Measurements from ENCODE around the gene MED12L. TPM values are rescaled to one million over a fixed set of nuclear protein-coding genes. Genes with fewer than 3 reads are reported as not detected.
"Not testable (repeated sequence)": the region's sequence is repeated elsewhere in the genome, so short reads cannot be mapped to it uniquely, and the experiment has no call there.

Gene MED12L
- 0.05 and 0.29 TPM in 2 replicates for total RNA-seq

GRCh38 chr3:151085227-151085888 is at the start of gene MED12L:
Gene MED12L, plus strand, starts transcription at chr3:151085664. Its CDS starts 1,263 bp downstream, at chr3:151086927.
- DNase-seq (ENCODE audit: extremely low read depth, low read depth, low spot score) = no peak

DNA sequence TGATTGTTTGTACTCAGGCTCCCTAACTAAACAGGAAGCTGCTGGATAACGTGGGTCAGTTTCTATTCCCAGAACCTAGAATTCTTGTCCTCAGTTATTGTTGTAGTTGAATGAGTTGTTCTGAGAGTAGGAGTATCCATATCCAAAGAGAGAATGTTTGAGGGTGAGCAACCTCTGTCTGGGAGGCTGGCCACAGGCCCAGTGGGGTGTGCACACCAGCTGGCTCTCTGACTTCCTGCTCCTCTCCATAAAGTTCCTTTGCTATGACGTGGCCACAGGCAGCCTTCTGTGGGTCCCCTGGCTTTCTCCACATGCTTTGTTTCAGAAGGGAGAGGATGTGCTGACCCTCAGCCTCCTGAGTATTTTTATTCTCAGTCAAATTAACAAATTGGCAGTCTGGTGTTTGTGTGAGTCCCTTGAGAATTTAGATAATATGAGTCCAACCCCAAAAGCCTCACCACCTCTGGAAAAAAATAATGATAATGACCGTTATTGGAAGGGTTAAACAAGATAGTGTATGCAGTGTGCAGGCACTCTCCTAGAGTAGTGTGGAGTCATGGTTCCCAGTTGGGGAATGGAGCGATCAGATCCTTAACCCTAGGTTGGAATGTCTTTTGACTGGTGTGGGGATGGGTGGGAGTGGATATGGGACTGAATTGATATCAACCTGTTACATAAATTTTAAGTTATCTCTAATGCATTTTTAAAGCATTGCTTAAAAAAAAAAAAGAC is 47.6 kb upstream of the MED12L start:
- peak; percentile 23 for DNase-seq (ENCODE audit: extremely low read depth, low read depth, low spot score)

DNA sequence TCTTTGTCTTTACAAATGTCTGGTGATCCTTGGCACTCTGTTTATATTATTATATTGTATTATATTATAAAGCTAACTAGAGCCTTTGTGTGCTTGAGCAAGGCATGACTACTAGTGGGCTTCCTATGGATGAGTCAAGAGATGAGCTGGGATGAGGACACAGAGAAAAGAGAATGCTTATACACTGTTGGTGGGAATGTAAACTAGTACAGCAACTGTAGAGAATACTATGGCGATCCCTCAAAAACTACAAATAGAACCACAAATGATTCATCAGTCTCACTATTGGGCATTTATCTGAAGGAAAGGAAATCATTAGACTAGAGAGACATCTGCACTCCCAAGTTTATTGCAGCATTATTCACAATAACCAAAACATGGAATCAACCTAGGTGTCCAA is 40.8 kb upstream of the MED12L start:
- no peak for DNase-seq (ENCODE audit: extremely low read depth, low read depth, low spot score)

DNA sequence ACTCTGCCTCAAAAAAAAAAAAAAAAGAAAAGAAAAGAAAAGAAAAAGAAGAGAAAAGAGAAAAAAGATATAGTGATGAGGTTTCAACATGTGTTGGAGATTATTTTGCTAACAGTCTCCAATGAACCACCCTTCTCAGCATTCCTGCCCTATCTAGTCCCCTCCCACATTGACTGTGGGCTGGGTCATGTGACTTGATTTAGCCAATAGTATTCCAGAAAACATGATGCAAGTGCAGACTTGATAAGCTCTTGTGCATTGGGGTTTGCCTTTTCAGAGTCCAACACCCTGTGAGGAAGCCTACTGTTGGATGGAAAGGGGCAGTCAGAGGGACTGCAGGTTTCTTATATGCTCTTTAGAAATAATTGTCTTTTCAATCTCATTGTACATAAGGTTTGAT is 37.8 kb upstream of the MED12L start:
- DNase-seq (ENCODE audit: extremely low read depth, low read depth, low spot score) = no peak

DNA sequence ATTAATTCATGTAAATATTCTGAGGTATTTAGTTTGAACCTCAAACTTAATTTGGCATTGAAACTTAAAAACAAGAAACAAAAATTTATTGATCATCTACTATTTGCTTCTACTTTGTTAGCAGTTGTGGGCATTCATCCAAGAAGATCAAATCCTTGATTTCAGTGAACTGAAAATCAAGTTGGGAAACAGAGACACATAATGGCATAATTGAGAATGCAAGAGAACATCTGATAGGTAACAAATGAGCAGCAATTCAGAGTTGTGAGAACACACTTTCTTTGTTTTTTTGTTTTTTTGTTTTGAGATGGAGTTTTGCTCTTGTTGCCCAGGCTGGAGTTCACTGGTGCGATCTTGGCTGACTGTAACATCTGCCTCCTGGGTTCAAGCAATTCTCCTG is 33.9 kb upstream of the MED12L start:
- no peak for DNase-seq (ENCODE audit: extremely low read depth, low read depth, low spot score)

DNA sequence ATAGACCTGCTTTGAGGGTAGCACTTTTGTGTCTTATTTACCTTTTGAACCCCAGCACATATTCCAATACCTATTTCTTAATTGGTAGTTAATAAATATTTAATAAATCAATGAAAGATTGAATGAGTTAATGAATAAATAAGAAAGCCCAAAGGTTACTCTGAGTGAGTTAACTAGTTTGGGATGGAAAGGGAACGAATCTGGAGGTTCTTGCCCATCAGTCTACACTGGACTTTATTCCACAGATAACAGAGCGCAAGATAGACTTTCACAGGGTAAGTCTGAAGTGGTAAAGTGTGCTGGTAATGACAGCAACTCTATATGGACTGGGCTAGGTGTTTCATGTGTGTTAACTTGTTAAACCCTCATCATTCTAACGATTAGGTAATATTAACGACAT is 33.1 kb upstream of the MED12L start:
- DNase-seq (ENCODE audit: extremely low read depth, low read depth, low spot score) = no peak

DNA sequence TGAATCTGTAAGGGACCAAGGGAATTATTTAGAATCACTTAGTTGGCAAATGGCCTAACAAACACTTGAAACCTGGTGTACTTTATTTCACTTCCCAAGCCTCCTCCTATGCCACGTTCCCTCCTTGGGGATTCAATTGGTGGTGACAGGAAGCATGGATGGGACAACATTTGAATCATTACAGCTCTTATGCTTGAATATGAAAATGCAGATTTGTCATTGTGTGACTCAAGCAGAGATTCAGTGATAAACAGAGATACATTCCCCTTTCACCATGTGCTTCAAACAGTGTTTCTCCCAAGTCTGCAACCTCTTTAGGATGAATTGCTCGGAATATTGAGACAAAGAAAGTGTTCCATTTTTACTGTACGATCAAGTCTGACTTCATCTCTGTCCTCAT is 32.7 kb upstream of the MED12L start:
- DNase-seq (ENCODE audit: extremely low read depth, low read depth, low spot score) = no peak

DNA sequence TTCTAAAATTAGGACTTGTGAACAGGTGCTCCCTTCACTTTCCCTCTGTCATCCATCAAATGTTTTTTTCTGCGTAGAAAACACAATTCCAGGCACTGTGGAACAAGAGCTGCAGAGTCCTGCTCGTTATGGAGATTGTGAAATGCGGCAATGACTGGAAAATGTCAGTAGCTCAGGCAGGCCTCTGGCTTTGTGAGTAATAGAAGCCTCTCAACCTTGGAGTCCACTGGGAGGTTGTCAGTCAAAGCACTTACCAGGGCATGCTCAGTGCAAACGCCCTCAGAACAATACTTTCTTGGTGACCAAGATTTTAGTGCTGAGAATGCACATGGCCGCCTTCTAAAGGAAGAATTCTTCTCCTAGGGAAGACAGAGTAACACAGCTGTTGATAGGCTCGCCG is 26.7 kb upstream of the MED12L start:
- no peak for DNase-seq (ENCODE audit: extremely low read depth, low read depth, low spot score)

GRCh38 chr3:151062611-151063010 is 22.9 kb upstream of the MED12L start:
- DNase-seq (ENCODE audit: extremely low read depth, low read depth, low spot score) = no peak

DNA sequence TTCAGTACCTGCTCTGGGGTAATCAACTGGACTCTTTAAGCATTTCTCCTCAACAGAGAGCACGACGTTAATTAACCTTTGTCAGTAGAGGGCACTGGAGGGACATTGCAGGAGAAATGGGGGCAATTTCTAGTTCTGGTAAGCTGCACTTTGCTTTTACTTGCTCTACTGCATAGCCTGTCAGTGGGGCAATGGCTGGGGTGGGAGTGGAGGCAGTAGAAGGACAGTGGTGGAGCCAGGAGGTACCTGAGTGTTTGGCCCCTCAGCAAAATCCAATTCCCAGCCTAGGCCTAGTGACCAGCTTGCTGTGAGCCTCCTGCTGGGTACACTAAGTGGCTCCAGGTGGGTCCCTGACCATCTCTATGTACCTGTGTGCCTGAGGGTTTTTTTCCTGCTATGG is 18.3 kb upstream of the MED12L start:
- DNase-seq (ENCODE audit: extremely low read depth, low read depth, low spot score) = no peak

DNA sequence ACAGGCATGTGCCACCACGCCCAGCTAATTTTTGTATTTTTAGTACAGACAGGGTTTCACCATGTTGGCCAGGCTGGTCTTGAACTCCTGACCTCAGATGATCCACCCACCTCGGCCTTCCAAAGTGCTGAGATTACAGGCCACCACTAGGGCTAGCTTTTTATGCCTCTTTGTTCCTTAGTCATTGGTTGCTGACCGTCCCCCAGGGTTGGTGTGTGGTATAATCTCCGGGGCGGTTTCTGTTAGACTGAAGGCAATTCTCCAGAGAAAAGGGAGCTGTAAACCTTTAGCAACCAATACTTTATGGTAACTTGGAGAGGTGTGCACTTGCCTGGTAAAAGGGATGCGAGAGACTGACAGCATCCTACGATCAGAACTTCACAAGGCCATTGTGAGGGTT is 12.6 kb upstream of the MED12L start:
- DNase-seq (ENCODE audit: extremely low read depth, low read depth, low spot score) = not testable (repeated sequence)

DNA sequence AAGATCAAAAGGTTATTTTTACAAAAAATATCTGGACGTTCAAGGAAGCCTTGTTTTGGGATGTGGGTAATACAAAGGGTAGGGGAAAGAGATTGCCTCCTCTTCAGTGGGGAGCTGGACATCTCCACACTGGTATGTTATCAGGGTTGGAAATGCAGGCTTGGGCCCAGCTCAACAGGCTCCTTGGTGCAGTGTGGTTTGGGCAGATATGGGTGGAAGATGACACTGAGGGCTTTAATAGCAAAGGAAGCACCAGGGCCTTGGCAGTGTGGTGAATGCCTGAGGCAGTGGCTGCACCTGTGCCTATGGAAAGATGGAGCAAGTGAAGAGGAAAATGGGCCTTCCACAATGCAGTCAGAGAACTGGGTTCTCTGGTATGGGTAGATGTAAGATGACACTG is 11.2 kb upstream of the MED12L start:
- DNase-seq (ENCODE audit: extremely low read depth, low read depth, low spot score) = no peak

DNA sequence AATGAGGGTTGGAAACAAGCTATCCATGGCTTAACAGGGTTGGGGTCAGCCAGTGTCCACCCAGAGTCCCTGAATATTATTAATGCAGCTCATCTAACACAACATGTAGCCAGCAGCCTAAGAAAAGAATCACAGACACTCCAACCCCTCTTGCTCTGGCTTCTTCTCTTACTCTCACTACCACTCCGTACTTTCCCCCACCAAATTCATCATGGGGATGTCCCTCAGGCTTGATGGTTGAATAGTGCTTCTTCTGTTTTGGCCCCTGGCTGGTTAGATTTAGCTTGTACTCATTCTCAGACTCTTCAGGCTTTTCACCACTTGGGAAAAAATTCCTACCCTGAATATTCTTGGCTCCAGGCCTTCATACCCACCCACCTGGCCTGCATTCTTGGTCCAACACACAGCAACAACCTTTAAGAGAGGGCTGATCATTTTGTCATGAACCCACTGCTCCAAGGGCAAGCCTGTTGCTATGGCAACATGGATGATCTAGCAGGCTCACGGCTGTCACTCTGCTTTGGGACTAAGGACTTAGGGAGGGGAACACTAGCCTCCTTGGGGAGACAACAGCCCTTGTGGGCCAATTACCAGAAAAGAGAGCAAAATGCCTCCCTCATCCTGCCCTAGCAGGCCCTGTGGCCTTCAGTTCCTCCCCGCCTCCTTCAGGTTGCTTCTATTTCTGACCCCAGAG is 9.4 kb upstream of the MED12L start:
- DNase-seq (ENCODE audit: extremely low read depth, low read depth, low spot score) = no peak

DNA sequence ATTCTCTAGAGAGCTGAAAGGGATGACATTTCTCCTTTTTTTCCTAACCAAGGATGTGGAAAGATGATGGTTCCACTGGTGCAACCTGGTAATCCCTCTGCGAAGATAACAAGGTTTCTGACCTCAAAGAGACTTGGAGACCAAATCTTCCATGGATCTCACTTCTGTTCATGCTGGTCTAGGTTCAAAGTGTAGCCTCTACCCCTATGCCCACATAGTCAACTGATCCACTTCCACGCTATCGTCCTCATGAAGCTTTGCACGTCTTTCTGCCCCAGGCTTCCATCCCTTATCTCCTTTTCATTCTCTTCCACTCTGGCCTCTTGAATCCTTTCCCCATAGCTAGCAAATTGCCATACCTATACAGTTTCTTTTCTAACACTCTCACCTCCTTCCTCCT is 8.8 kb upstream of the MED12L start:
- DNase-seq (ENCODE audit: extremely low read depth, low read depth, low spot score) = no peak

GRCh38 chr3:151081082-151081481 is 4.4 kb upstream of the MED12L start:
- DNase-seq (ENCODE audit: extremely low read depth, low read depth, low spot score) = not testable (repeated sequence)

GRCh38 chr3:151082880-151083838 is 2.3 kb upstream of the MED12L start:
- DNase-seq (ENCODE audit: extremely low read depth, low read depth, low spot score) = no peak

DNA sequence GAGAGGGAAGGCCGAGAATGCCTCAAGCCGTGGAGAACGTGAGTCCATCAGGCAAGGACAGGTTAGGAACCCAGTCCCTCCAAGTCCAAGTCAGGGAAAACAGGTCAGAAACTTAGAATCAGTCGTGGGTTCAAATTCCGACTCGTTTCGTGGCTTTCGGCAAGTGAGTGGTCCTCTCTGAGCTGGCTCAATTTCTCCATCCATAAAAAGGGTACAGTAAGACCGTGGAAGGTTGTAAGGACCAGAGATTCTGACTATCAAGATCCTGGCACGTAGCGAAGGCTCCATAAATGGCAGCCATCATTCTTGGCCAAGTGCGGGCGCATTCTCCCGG is 604 bp upstream of the MED12L start:
- DNase-seq (ENCODE audit: extremely low read depth, low read depth, low spot score) = no peak

- no peak for DNase-seq (ENCODE audit: extremely low read depth, low read depth, low spot score)
These were observed 522 bp downstream of the MED12L start for GRCh38 chr3:151085889-151086483.

DNA sequence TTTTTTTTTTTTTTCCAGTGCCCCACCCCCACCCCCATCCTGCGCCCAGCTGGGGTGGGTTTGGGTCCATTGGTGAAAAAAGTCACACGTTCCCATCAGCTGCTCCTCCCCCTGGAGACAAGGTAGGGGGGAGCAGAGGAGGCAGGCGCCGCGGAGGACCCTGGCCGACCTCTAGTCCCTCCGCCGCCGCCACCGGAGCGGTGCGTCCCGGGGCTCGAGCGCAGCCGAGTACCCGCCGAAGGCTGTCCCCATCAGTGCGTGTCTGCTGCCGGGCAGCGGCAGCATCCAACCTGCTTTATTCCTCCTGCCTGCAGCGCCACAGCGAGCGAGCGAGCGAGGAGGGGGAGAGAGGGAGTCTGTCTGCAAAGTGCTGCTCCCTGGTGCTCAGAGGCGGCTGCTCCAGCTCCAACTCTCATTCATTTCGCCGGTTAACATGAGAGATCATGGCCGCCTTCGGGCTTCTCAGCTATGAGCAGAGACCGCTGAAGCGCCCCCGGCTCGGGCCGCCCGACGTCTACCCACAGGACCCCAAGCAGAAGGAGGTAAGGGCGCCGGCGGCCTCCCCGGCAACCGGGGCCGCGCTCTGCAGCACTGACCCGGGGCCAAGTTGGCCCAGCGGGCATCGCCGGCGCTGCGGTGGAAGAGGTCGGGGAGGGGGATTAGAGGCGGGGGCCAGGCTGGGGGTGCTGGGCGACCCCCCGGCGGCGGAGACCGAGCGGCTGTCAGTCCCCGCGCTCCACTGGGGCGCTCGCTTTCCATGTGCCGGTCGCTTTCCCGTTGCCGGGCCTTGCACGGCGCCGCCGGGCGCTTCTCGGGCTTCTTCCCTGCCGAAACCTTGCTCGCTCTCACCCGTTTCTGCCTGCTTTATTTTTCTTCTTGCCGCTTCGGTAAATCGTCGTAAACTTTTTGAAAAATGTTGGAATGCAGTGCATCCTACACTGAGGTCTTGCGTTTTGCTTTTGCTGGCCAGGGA is 1.3 kb downstream of the MED12L start:
- DNase-seq (ENCODE audit: extremely low read depth, low read depth, low spot score) = peak; percentile 34

All from glomerular endothelial cell (primary cell).